Measurements from ENCODE around the gene LITAF. TPM values are rescaled to one million over a fixed set of nuclear protein-coding genes. Genes with fewer than 3 reads are reported as not detected.

LITAF gene
- total RNA-seq, 3 donors from 2014 or later (not counting 1 experiment from before 2014, with no cell fraction given): 584 to 772 (median 726) TPM

DNA sequence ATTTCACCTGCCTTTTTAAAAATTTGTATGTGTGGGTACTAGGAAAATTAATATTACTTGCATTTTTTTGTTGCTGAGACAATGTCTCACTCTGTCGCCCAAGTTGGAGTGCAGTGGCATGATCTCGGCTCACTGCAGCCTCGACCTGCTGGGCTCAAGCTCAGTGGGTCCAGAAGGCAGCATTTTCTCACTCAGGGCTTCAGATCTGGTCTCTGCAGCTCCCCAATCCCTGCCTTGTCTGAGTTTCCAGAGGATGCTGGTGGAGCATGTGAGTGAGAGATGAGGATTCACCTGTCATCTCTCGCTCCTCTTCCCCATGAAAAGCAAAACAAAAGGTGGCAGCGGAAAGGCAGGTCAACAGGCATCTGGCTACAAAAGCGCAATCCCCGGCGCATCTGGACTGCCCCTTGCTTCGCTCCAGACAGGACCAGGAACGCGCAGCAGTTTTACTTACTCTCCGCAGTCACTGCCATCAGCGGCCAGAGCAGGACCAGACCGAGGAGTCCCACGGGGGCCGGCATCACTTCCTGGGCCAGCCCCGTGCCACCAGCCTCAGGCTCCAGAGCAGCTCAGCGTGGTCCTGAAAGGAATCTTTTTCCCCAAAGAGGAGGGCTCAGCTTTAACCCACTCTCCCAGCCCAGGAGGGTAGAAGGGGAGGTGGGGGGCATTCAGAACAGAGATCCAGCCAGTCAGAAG, 59.9 kb downstream of the LITAF start:
- DNase-seq (no peak), ATAC-seq (no peak)
- Mint-ChIP-seq H3K4me3 (no peak overlapping the region), H3K36me3 (no peaks in the 10 kb centered on the region), H3K27ac (no peak overlapping the region), H3K4me1 (peaks cover 0 to 5% of the 10 kb centered on the region in 2 donors), H3K27me3 (ENCODE audit: low read depth in 2 of 2) (peaks cover 0 to 12% of the 10 kb centered on the region in 2 donors), H3K9me3 (no peaks in the 10 kb centered on the region)
- no peaks in the 10 kb centered on the region for H3K9me3 ChIP-seq (ENCODE audit: control insufficient read depth, insufficient read depth, low read length)
- H3K27ac ChIP-seq (ENCODE audit: low read length): no peak overlapping the region
- H3K27me3 ChIP-seq (ENCODE audit: control insufficient read depth, insufficient read depth, low read length): no peaks in the 10 kb centered on the region
- H3K4me3 ChIP-seq (ENCODE audit: low read length): no peak overlapping the region
- H3K4me1 ChIP-seq (ENCODE audit: control insufficient read depth, insufficient read depth, low read length): no peaks in the 10 kb centered on the region
- no peaks in the 10 kb centered on the region for H3K36me3 ChIP-seq (ENCODE audit: control insufficient read depth, insufficient read depth, low read length)
- TF ChIP-seq, protein P1, sequence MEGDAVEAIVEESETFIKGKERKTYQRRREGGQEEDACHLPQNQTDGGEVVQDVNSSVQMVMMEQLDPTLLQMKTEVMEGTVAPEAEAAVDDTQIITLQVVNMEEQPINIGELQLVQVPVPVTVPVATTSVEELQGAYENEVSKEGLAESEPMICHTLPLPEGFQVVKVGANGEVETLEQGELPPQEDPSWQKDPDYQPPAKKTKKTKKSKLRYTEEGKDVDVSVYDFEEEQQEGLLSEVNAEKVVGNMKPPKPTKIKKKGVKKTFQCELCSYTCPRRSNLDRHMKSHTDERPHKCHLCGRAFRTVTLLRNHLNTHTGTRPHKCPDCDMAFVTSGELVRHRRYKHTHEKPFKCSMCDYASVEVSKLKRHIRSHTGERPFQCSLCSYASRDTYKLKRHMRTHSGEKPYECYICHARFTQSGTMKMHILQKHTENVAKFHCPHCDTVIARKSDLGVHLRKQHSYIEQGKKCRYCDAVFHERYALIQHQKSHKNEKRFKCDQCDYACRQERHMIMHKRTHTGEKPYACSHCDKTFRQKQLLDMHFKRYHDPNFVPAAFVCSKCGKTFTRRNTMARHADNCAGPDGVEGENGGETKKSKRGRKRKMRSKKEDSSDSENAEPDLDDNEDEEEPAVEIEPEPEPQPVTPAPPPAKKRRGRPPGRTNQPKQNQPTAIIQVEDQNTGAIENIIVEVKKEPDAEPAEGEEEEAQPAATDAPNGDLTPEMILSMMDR (IDR thresholded peaks at IDR 0.05): no peak
- intact Hi-C loops (cut with micrococcal nuclease): no loop called here
- 56% methylated on average over 18 of the region's 18 CpGs for WGBS (ENCODE audit: insufficient coverage)

DNA sequence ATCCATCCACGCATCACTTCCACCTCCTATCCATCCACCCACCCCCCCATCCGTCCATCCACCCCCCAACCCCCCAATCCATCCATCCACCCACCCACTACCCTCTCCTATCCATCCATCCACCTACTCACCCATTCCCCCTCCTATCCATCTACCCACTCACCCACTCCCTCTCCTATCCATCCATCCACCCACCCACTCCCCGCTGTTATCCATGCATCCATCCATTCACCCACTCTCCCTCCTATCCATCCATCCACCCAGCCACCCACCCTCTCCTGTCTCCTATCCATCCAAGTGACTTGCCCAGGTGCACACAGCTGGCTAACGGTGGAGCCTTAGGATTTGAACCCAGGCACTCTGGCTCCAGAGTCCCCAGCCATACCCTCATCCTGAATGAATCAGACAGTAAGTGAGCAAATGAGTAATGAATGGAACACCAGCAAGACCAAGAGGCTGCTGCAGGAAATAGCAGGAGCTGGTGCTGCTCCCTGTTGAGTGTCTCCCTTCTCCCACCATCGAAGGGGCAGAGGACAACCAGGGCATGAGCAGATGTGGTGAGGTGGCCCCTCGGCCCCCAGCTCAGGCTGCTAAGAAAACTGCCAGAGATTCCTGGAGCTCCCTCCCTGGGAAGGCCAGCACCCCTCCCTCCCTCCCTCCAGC, 62.5 kb downstream of the LITAF start:
- Mint-ChIP-seq H3K27me3 (ENCODE audit: low read depth in 2 of 2) (peaks cover 0 to 9% of the 10 kb centered on the region in 2 donors), H3K4me3 (no peak overlapping the region), H3K27ac (no peak overlapping the region), H3K9me3 (no peaks in the 10 kb centered on the region), H3K4me1 (peaks cover 0 to 5% of the 10 kb centered on the region in 2 donors), H3K36me3 (no peaks in the 10 kb centered on the region)
- 81% methylated on average over 3 of the region's 6 CpGs for WGBS (ENCODE audit: insufficient coverage)
- H3K36me3 ChIP-seq (ENCODE audit: control insufficient read depth, insufficient read depth, low read length): no peaks in the 10 kb centered on the region
- TF ChIP-seq, protein P1 (IDR thresholded peaks at IDR 0.05): no peak
- no peak overlapping the region for H3K4me3 ChIP-seq (ENCODE audit: low read length)
- no peak overlapping the region for H3K27ac ChIP-seq (ENCODE audit: low read length)
- no peaks in the 10 kb centered on the region for H3K9me3 ChIP-seq (ENCODE audit: control insufficient read depth, insufficient read depth, low read length)
- DNase-seq (no peak), ATAC-seq (no peak)
- H3K4me1 ChIP-seq (ENCODE audit: control insufficient read depth, insufficient read depth, low read length): no peaks in the 10 kb centered on the region
- intact Hi-C loops (cut with micrococcal nuclease): no loop called here
- no peaks in the 10 kb centered on the region for H3K27me3 ChIP-seq (ENCODE audit: control insufficient read depth, insufficient read depth, low read length)

DNA sequence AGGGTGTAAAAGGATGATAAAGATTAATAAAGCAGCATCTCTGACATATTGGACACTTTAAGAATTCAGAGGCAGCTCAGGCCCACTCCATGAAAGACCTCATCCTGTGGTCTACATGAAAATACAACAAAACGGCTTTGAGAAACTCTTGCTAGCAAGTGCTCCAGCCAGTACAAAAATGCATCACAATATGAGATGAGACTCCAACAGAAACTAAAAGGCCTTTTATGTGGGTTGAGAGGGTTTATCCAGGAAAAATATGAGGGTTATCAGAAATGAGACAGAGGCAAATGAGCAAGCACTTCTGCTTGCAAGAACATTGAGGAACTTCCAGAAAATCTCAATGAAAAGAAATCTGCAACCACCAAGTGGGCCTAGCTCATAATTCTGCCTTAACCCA, 65.7 kb downstream of the LITAF start:
- no peaks in the 10 kb centered on the region for H3K9me3 ChIP-seq (ENCODE audit: control insufficient read depth, insufficient read depth, low read length)
- ATAC-seq (no peak), DNase-seq (no peak)
- H3K27ac ChIP-seq (ENCODE audit: low read length): no peak overlapping the region
- no peak overlapping the region for H3K27ac Mint-ChIP-seq
- H3K27me3 ChIP-seq (ENCODE audit: control insufficient read depth, insufficient read depth, low read length): no peaks in the 10 kb centered on the region
- no CpG with 5 or more reads among the region's 1 CpG for WGBS (ENCODE audit: insufficient coverage)
- no peaks in the 10 kb centered on the region for H3K4me1 Mint-ChIP-seq
- H3K4me1 ChIP-seq (ENCODE audit: control insufficient read depth, insufficient read depth, low read length): no peaks in the 10 kb centered on the region
- no peak overlapping the region for H3K4me3 ChIP-seq (ENCODE audit: low read length)
- no peaks in the 10 kb centered on the region for H3K9me3 Mint-ChIP-seq
- peaks cover 0 to 3% of the 10 kb centered on the region in 2 donors for H3K27me3 Mint-ChIP-seq (ENCODE audit: low read depth in 2 of 2)
- intact Hi-C loops (cut with micrococcal nuclease): no loop called here
- no peaks in the 10 kb centered on the region for H3K36me3 ChIP-seq (ENCODE audit: control insufficient read depth, insufficient read depth, low read length)
- TF ChIP-seq, protein P1 (IDR thresholded peaks at IDR 0.05): no peak
- H3K36me3 Mint-ChIP-seq: no peaks in the 10 kb centered on the region
- H3K4me3 Mint-ChIP-seq: no peak overlapping the region

All from natural killer cell (primary cell).